GM21717 (cell line): ENCODE data around the gene DNAH1.

ENCODE experiments used
- ATAC-seq: cut with Tn5 transposase; IDR thresholded peaks from one replicate; pipeline ENCODE4 v1.9.1; 2021; ENCODE audit warnings: mild to moderate bottlenecking, moderate library complexity; ENCODE audit not compliant: unreplicated experiment

Gene DNAH1

DNA sequence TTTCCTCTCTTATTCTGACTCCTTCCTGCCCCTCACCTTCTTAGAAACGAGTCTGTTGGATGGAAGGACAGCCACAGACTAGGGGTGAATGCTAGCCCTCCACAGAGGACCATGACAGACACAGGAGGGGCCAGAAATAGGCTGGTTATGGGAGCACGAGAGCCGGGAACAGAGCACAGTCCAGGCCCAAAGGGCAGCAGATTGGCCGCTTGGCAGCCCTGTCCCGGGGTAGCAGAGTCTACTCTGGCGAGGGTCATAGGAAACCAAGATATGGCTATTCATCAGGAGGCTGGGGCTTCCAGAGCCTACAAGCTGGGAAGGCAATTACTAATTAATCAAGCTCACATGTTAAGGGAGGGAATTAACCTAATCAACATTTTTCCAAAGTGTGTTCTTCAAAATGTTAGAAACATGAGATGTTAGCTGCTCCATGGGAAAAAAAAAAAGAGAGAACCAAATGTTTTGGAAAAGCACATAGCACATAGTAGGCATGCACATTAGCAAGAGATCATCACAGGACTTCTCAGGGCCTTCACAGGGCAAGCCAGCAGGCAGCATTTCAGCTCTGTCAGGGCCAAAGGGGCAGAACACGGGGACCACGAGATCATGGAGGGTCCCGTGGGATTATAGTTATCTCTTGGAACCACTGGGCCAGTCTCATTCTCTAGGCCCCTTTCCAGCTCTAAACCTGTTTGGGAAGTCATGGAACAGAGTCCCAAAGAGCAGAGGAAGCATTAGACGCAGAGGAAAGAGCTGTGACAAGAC, 115.5 kb downstream of the DNAH1 start:
- ATAC-seq = no peak

DNA sequence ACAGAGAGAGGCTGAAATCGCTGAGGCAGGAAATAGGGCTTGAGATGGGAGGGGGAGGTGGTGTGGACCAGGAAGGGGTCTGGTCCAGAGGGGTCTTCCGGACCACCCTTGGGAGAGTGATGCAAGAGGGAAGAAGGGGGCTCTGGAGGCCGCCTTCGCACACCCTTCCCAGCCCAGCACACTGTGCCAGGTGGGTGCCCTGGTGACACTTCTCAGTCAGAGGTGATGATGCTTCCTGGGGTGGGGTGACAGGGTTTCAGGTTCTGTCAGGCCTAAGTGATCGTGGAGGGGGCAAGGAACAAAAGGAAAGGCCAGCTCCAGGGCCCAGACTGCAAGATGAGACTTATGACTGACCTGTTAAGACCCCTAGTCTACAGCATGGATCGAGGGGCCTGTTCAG, 116.1 kb downstream of the DNAH1 start:
- no peak for ATAC-seq

DNA sequence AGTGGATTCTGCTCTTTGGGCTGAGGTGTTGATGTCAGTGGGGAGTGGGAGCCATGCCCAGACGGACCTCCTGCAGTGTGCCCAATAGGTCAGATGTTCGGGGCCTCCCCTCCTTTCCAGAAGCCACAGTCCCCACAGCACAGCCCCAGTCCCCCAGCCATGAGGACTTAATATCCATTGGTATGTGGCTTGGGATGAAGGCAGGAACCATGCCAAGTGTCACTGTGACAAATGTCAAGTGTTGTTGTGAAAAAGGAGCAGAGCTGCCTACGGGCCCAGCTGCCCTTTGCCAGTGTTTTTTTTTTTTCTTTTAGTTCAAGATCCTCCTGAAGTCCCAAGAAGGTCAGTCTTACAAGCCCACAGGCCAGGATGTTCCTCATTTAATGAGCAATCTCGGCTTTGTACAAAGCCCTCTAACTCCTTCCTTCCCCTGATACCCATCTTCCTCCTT, 116.6 kb downstream of the DNAH1 start:
- ATAC-seq = no peak

DNA sequence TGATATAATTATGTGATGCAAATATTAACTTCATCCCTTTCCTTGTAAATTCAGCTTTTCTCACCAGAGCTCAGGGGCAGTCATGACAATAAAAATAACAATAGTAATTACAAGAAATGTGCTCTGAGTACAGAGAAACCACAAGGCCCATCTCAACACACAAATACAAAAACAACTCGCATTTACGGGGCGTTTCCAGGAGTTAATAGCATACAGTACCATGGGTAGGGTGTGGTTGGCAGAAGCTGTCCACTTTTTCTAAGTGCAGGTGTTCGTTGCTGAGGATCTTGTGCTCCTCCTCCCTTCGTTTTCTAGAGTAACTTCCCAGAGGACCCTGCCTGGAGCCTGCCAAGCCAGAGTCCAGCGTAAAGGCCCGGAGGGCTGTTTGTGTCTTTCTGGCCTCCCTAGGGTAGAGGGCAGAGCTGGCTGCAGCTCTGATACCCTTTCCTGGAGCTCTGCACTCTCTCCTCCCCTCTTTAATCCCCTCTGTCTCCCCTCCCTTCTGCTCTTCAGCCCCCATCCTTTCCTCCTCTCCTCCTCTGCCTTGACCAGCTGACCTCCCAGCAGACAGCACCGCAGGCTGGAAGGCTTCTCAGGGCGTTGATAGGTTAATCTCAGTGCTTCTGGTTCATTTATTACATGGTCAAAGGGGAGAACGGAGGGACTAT, 117.3 kb downstream of the DNAH1 start:
- ATAC-seq = no peak

DNA sequence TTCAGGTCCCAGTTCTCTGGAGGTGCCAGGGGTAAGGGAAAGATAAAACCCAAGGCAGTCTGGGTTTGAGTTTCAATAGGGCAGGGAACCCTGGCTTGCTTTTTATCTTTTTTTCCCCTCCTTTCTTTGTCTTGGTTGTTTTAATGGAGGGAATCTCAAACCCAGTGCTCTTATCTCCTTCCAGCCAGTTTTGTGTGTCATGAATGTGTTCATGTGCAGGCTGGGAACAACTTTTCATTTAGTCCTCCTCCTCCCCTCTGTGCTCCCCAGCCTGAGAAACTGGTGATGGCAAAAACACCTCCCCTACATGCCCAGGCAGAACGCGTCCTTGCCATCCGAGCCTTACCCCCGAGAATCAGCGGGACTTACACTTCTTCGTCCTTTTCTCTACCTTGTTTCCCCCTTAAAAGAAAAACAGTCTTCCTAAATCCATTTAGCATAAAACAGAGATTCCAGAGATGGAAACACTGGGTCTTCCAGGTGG, 117.9 kb downstream of the DNAH1 start:
- no peak for ATAC-seq

DNA sequence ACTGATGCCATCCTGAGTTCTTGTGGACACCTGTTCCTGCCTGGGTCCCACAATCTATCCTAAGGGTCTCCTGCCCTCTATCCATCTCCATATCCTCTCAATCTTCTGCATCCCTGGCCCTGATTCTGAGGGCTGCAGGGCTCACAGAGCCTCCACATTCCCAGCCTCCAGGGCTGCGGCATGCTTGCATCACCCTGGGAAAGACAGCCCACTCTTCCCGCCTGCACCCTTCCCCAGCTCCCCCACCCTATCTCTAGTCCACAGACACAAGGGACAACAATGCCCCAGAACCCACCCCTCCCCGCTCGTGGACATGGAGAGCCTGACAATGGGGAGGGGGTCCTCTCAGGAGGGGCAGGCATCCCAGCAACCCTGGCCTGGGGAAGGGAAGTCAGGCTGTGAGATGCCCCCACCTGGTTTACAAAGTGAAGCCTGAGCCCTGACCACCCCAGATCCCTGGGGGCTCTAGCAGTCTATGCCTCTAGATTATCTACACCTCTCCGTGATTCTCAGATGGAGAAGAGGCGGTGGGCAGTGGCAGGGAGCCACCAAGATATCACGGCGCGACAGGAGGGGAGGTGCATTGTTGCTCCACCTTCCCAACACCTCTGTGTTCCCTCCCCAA, 118.5 kb downstream of the DNAH1 start:
- no peak for ATAC-seq

DNA sequence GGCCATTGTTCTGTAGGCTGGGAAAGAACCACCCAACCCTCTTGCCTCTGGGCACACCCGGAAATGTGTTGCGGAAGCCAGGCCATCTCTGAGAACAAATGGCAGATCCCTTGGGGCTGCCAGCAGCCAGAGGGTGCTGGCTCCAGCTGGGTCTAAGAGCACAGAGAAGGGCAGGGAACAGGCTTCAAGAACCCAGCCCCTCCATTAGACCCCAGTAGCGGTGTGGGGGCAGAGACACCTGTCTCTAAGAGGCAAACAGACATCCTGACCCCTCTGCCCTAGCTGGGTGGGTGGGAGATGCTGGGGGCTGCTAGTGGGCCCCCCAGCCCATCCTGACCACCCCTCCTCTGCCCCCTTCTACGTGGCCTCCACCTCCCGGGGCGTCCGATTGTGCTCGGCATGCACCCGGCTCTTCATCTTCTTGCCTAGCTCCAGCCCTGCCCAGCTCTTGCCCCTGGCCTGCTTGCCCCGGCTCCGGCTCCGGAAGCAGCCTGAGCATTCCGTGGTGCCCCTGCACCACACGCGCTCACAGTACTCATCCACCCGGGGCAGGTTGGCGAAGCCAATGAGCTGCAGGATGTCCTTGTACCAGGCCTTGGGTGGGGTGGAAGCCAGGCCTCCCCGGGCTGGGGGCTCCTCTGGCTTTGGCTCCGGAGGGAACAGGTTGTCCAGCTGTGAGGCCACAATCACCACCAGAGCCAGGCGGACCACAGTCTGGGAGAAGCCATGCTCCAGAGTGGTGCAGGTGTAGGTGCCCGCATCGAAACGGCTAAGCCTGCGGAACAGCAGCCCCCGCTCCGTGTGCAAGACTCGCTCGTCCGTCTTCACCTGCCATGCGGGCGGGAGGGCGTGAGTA, 119.4 kb downstream of the DNAH1 start:
- no peak for ATAC-seq

DNA sequence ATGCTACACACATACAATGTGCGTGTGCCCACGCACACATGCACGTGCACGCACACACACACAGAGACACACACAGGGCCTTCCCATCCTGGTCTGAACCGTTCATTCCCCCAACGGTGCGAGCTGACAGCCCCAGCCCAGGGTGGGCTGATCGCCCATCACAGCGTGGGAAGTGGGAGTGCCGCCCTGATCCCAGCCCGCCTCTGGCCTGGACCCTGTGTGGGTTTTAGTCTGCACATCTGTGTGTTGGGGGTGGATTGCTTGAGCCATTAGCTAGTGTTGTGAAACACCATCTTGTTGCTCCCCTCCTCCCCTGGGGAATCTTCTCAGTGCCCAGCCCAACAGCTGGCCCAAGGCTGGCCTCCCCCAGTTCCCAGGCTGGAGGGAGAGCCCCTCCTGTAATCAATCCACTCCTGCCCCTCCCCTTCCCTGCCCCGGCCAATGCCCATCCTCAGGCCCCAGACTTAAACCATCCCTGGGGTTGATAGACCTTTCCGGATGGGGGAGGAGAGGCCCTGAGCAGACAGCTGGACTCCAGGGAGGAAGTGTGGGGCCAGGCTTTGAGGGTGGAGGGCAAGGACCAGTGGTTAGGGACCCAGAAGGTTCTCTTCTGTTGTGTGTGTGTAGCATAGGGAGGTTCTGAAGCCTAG, 120.5 kb downstream of the DNAH1 start:
- ATAC-seq = no peak

DNA sequence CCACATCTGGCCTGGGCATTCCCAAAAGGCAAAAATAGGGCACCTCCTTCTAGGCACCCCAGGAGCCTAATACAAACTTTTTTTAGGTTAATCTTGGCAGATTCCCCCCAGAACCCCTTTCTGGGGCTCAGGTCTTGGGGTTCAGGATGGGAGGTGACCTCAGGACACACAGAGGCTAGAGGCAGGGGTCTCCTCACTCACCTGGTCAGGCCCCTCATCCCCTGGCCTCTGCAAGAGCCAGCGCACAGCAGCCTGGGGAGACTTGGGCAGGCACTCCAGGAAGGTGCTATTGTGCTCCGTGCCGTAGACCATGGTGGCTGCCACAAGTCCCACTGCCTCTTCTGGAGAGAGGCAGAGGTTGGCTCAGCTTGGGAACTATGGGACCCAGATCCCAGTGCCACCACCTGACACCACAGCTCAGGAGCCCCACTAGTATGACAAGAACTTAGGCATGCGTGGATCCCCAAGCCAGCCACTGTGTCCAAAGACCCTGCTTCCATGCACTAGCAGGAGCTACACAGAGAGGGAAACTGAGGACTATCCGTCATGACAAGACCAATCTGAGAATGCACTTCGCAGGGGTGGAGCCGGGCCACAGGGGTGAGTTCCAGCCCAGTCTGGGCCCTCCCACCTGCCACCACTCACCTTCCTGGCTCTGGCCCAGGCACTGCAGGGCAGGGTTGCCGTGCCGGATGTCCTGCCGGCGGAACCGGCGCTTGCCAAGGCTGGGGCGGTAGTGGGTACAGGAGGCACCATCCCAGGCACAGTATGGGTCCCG, 121.4 kb downstream of the DNAH1 start:
- no peak for ATAC-seq

DNA sequence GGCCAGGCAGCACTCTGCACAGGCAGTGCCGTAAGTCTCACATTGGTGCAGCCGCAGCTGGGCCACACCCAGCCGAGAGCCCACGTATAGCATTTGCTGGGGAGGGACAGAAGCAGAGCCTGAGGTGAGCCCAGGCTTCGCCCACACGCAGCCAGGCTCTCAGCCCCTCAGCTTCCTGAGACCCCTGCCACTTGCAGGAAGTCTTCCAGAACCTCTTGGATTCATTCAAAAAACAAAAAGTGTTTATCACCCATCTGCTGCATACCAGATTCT, 121.9 kb downstream of the DNAH1 start:
- no peak for ATAC-seq

DNA sequence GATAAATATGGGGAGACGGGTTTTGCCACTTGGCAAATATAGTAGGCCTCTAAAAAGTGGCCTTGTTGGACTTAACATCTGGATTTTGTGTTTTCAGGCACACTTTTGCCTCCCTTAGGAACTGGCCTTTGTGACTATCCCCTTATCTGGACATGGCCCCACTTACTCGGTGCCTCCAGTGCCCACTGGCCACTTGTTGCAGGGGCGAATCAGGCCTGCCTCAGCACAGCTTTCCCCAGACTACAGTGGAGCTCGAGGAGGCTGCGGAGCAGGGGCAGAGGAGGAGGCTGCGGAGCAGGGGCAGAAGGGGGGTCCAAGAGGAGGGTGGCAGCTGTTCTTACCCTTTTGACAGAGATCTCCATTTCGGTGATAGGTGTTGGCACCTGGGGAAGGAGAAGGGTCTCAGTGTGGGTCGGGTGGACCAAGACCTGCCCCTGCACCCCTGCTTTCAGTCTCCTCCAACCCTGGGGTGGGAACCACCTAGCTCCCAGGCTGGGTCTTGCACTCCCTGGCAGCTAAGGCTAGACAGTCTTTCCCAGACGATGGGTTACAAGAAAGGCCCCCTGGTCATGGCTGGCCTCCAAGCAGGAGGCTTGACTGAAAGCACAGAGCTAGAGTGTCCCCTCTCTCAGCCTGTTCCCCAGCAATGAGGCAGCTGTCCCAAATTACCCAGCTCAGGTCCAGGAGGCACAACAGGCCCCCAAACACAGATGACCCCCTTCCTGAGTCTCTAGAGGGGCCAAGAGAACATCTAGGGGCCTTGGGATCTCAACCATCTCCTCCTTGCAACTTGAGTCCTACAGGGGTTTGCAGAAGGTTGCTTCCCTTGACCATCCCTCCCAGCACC, 122.7 kb downstream of the DNAH1 start:
- no peak for ATAC-seq

DNA sequence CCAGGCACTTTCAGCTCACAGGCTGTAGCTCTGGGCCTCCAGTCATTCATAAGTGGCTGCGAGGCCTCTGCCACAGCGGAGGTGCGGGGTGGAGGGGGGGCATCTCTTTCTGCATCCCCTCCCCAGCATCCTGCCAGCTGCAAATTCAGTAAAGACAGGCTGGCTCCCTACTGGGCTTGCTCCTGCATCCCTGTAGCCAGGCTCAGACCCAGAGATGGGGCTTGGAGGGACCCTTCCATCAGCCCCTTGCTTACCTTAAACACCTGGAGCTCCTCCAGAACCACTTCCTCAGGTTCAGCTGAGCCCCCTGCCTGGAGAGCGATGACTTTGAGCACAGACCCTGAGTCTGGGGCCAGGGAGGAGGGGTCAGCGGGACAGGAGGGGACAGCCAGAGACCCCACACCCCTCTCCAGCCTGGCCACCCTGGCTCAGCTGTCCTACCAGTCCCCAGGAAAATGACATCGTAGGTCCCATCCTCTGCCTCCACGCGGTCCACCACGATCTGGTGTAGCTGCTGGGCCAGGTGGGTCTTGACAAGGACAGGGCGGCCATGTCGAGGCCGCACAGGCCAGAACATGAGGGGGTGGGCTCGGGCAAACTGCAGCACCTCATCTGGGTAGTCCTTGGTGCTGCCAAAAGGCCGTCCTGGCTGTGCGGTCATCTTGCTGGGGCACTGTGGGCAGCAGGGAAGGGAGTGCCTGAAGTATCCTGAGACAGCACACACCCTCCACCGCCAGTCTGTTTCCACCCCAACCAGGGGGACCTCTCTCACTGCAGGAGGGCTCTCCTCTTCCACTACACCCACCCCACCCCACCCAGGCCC, 123.5 kb downstream of the DNAH1 start:
- ATAC-seq = no peak

DNA sequence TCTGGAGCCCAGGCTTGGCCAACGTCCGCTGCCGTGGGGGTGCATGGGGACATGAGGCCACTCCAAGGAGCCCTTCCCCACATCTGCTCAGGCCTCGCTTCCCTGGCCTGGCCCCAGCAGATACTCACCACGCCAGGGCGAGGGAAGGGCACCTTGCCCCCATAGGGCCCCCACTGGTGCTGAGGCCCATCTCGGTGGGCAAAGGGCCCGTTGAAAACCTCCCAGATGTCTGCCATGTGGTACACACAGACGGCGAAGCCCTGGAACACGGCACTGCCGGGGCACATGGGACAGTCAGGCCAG, 124.1 kb downstream of the DNAH1 start:
- no peak for ATAC-seq

DNA sequence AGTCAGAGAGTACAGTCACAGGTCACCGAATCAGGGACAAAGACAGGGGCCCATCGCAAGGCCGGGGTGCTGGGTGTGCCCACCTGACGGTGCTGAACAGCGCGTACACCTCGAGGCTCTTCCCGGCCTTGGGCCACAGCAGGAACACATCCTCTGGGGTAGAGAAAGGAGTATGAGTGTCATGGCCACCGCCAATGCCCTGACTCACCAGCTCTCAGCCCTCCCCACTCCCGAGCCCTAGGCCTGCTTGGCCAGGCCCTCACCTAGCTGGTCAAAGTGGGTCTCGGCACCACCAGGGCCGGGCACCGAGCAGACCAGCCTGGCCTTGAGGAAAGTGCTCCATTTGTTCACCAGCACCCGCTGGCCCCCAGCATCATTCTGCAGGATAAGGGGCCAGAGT, 124.6 kb downstream of the DNAH1 start:
- ATAC-seq = no peak

DNA sequence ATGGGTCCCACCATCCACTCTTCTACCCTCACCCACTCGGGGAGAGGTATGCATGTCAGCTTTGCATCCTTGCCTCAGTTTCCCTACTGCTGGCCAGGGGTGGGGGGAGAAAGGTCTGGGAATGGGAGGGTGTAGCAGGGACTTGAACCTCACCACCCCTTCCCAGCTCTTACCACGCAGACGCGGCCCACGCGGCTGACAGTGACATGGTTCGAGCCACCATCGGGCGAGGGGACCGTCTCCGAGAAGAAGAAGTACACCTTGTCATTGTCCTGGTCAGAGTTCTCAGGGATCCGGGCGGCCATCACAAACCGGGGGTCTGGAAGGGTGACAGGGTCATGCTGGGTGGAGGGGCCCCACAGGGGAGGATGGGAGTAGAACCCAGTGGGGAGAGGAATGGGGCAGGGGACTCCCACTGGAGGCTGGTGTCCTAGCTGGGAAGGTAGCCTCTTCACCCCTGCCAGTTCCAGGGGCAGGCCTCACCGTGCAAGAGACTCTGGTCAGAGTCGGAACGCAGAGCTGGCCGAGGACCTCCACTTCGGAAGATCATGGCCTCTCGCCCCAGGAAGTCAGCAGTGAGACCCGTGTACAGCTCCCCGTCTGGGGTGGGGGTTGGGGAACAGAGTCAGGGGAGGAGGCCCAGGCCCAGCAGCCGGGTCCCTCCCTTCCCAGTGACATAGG, 125.1 kb downstream of the DNAH1 start:
- ATAC-seq = no peak

DNA sequence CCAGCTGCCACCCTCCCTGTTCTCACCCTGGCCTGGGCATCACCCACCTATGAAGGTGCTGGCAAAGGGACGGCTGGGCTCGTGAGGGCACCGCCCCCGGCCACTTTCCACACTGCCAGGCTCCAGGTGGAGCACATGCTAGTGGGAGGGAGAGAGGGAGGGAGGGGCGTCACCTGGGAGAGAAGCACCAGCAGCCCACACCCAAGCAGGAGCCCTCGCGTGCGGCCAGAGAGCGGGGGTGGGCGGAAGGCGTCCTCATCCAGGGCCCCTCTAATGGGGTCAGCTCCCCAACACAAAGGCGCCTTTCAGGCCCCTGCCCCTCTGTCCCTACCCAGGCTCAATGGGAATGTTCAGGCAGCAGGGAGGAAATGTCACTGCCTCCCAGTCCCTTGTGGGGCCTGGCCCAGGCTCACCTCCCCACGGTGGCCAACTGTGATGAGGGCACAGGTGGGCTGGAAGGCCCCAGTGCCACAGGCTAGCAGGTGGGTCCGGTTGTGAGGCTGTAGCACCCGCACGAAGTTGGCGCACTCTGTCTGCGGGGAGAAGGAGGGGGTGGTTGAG, 125.7 kb downstream of the DNAH1 start:
- ATAC-seq = no peak

DNA sequence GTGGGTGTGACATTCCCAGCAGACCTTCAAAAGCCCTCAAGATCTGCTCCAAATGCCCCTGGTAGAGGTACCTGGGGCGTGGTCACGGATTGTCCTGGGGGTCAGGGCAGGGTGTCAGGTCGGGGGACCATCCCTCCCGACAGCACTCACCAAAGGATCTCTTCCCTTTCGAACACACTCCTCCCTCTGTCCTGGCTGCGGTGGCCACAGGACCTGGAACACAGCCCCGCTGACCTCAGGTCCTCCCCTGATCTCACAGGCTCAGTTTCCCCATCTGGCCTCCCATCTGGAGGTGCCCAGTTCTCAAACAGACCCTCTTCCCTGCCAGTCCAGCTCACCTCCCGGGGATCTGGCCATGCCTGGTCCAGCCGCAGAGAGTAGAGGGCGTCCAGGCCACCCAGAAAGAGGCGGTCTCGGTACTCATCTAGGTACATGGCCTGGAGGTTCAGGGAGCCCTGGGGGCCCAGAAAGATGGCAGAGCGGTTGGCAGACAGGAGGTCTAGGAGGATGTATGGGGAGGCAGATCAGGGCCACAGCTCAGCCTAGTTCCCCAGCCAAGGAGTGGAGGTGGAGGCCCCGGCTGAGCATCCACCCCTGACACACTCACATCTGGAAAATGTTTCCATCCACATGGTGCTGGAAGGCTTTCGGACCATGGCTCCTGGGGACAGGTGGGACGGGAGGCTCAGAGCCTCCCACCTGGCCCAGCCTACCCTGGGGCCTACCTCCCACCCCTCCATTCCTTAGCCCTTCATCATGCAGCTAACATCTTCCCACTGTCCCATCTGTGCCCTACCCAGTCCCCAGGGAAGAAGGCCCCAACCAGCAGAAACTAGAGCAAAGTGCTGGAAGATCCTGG, 126.5 kb downstream of the DNAH1 start:
- ATAC-seq = no peak
